ENCODE results near the gene PHLDB1. TPM values are rescaled to one million over a fixed set of nuclear protein-coding genes. Genes with fewer than 3 reads are reported as not detected.

Gene PHLDB1
- total RNA-seq, 4 donors from 2014 or later = 299 to 365 (median 323) TPM

- Histone ChIP-seq H3K4me1 (peaks cover 0 to 46% (median 7%) of the 10 kb centered on the region in 4 donors), H3K9me3 (no peaks in the 10 kb centered on the region), H3K27me3 (no peaks in the 10 kb centered on the region), H3K4me3 (no peak overlapping the region), H3K27ac (peak overlapping the region in 2 of 4 donors; percentile 14 to 49), H3K36me3 (peaks cover 4 to 98% (median 7%) of the 10 kb centered on the region in 3 donors)
- WGBS, 2 donors = 74 to 75% methylated on average over 11 of the region's 11 CpGs
- no peak for TF ChIP-seq EP300 (IDR thresholded peaks at IDR 0.05)
- no peak for TF ChIP-seq POLR2A (IDR thresholded peaks at IDR 0.05)
- TF ChIP-seq, protein P1, sequence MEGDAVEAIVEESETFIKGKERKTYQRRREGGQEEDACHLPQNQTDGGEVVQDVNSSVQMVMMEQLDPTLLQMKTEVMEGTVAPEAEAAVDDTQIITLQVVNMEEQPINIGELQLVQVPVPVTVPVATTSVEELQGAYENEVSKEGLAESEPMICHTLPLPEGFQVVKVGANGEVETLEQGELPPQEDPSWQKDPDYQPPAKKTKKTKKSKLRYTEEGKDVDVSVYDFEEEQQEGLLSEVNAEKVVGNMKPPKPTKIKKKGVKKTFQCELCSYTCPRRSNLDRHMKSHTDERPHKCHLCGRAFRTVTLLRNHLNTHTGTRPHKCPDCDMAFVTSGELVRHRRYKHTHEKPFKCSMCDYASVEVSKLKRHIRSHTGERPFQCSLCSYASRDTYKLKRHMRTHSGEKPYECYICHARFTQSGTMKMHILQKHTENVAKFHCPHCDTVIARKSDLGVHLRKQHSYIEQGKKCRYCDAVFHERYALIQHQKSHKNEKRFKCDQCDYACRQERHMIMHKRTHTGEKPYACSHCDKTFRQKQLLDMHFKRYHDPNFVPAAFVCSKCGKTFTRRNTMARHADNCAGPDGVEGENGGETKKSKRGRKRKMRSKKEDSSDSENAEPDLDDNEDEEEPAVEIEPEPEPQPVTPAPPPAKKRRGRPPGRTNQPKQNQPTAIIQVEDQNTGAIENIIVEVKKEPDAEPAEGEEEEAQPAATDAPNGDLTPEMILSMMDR (IDR thresholded peaks at IDR 0.05) = no peak
- DNase-seq (ENCODE audit: low spot score in 2 of 2) = no peak
Measured at GRCh38 chr11:118641397-118642019, 34.1 kb downstream of the PHLDB1 start.

DNA sequence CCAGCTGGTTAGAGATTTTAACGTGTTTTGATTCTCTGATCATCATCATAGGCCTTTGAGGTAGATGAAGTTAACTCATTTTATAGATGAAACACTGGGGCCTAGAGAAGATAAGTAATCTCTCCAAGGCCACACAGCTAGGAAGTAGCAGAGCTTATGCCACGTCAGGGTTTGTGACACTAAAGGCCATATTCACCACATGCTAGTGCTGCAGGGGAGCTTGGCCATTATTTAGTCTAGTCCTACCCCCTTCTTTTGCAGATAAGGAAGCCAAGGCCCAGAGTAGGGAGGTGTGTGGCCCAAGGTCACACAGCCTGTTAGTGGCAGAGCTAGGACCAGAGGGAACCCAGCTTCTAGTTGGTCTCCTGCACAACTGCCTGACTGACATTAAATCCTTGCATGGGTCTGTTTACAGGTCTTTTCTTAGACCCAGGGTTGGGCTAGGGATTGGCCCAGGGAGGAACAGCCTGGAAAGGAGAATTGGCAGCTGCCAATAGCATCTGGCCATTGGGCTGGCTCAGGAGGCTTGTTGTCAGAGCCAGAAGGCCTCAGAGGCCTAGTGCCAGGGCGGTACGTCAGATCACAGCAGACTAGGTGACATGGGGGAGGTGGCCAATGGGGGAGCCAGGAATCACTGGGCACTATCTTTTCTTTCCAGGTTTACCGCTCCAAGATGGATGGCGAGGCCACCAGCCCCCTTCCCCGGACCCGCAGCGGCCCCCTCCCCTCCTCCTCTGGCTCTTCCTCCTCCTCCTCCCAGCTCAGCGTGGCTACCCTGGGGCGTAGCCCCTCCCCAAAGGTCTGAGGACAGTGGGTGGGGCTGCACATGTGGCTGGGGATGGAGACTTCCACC, 36.0 kb downstream of the PHLDB1 start:
- Histone ChIP-seq H3K4me3 (no peak overlapping the region), H3K27me3 (no peaks in the 10 kb centered on the region), H3K27ac (peak overlapping the region in 2 of 4 donors; percentile 20 to 35), H3K4me1 (peaks cover 0 to 38% (median 5%) of the 10 kb centered on the region in 4 donors), H3K9me3 (no peaks in the 10 kb centered on the region), H3K36me3 (peaks cover 0 to 98% (median 8%) of the 10 kb centered on the region in 3 donors)
- no peak for DNase-seq (ENCODE audit: low spot score in 2 of 2)
- 66 to 76% methylated on average over 10 to 11 of the region's 11 CpGs for WGBS, 2 donors
- TF ChIP-seq EP300 (IDR thresholded peaks at IDR 0.05) (no peak), POLR2A (IDR thresholded peaks at IDR 0.05) (no peak)
- TF ChIP-seq, protein P1 (IDR thresholded peaks at IDR 0.05) = no peak

DNA sequence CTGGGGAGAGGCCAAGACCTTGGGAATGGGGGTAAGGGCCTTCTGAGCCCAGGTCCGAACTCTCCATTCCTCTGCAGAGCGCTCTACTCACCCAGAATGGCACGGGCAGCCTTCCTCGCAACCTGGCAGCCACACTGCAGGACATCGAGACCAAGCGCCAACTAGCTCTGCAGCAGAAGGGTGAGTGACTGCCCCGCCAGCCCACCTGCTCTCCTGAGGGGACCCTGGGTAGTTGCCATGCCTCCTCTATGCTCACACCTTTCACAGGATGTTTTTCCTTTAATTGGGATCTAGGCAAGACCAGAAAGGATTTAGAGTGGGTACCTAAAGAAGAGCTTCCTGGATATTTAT, 36.6 kb downstream of the PHLDB1 start:
- Histone ChIP-seq H3K9me3 (no peaks in the 10 kb centered on the region), H3K4me3 (no peak overlapping the region), H3K4me1 (peaks cover 0 to 38% (median 5%) of the 10 kb centered on the region in 4 donors), H3K27me3 (no peaks in the 10 kb centered on the region), H3K27ac (peak overlapping the region in 2 of 4 donors; percentile 20 to 35), H3K36me3 (peaks cover 0 to 98% (median 8%) of the 10 kb centered on the region in 3 donors)
- WGBS, 2 donors = 88 to 92% methylated on average over 7 of the region's 7 CpGs
- TF ChIP-seq POLR2A (IDR thresholded peaks at IDR 0.05) (no peak), EP300 (IDR thresholded peaks at IDR 0.05) (no peak)
- TF ChIP-seq, protein P1 (IDR thresholded peaks at IDR 0.05) = no peak
- no peak for DNase-seq (ENCODE audit: low spot score in 2 of 2)

- no peak overlapping the region for H3K27ac ChIP-seq
- DNase-seq (ENCODE audit: low spot score in 2 of 2) = no peak
- TF ChIP-seq, protein P1 (IDR thresholded peaks at IDR 0.05) = no peak
Measured at GRCh38 chr11:118644496-118644895, 37.1 kb downstream of the PHLDB1 start.

More at GRCh38 chr11:118644496-118644895, 37.1 kb downstream of the PHLDB1 start:
- Histone ChIP-seq H3K9me3 (no peaks in the 10 kb centered on the region), H3K4me1 (peaks cover 0 to 38% (median 5%) of the 10 kb centered on the region in 4 donors), H3K36me3 (peaks cover 0 to 98% (median 8%) of the 10 kb centered on the region in 3 donors), H3K4me3 (no peak overlapping the region), H3K27me3 (no peaks in the 10 kb centered on the region)
- WGBS, 2 donors = 81 to 87% methylated on average over 10 of the region's 10 CpGs
